ENCODE results near the gene MAML2.

The MAML2 gene

GRCh38 chr11:96332126-96332771 lies 10.7 kb downstream of the MAML2 start:
- H3K27ac ChIP-seq, result peak overlapping the region in 1 of 2 donors; percentile 49
- no peak for TF ChIP-seq CTCF (IDR thresholded peaks at IDR 0.05)
- DNase-seq (ENCODE audit: low spot score), result no peak
- H3K4me3 ChIP-seq, result no peak overlapping the region

DNA sequence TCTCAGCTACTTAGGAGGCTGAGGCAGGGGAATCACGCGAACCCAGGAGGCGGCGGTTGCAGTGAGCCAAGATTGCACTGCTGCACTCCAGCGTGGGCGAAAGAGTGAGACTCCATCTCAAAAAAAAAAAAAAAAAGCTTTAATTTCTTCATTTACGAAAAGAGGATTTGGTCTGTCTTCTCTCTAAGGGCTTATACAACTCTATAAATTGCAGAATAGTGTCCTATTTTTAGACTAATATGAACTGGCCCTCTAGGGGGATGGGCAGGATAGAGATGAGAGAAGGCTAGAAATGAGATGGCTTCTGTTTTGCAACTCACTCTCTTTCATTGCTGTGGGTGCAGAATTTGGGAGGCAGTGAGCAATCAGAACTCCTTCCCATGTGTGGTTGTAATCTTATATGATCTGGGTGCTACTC lies 11.3 kb downstream of the MAML2 start:
- DNase-seq (ENCODE audit: low spot score), result no peak
- Histone ChIP-seq H3K4me3 (no peak overlapping the region), H3K27ac (peak overlapping the region in 1 of 2 donors; percentile 49)
- no peak for TF ChIP-seq CTCF (IDR thresholded peaks at IDR 0.05)

- DNase-seq (ENCODE audit: low spot score), result no peak
- no peak for TF ChIP-seq CTCF (IDR thresholded peaks at IDR 0.05)
- no peak overlapping the region for H3K27ac ChIP-seq
- H3K4me3 ChIP-seq, result no peak overlapping the region
Measured at GRCh38 chr11:96330511-96330859, 12.5 kb downstream of the MAML2 start.

DNA sequence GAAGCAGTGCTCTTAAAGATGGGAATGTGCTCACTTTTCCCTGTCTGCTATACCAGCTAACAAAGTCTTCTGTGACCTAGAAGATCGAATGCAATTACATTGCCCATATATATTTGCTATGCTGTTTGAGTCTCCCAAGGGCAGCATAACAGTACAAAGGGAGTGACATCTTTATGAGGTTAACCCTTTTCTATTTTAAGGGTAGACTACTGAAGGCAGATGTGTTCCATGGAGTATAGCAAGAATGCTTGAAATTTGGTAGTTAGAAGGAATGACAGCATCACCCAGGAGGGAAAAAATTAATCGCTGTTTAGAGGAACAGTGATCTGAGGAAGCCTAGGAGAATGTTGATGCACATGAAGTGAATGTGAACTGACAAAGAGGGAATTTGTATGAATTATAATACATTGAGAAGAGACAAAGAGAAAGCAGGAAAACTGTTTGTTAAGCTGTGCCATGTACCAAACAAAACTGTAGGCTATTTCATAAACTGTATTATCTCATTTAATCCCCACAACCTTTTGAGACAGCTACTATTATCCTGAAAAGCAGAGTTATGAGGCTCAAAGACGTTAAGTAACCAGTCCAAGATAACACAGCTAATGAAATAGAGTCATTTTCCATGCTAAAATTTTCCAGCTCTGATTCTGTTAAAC lies 13.0 kb downstream of the MAML2 start:
- DNase-seq (ENCODE audit: low spot score), result no peak
- no peak overlapping the region for H3K4me3 ChIP-seq
- TF ChIP-seq CTCF (IDR thresholded peaks at IDR 0.05), result no peak
- H3K27ac ChIP-seq, result peak overlapping the region; percentile 12 to 67

GRCh38 chr11:96329419-96329818 lies 13.6 kb downstream of the MAML2 start:
- TF ChIP-seq CTCF (IDR thresholded peaks at IDR 0.05), result no peak
- Histone ChIP-seq H3K4me3 (no peak overlapping the region), H3K27ac (peak overlapping the region; percentile 12 to 67)
- no peak for DNase-seq (ENCODE audit: low spot score)

DNA sequence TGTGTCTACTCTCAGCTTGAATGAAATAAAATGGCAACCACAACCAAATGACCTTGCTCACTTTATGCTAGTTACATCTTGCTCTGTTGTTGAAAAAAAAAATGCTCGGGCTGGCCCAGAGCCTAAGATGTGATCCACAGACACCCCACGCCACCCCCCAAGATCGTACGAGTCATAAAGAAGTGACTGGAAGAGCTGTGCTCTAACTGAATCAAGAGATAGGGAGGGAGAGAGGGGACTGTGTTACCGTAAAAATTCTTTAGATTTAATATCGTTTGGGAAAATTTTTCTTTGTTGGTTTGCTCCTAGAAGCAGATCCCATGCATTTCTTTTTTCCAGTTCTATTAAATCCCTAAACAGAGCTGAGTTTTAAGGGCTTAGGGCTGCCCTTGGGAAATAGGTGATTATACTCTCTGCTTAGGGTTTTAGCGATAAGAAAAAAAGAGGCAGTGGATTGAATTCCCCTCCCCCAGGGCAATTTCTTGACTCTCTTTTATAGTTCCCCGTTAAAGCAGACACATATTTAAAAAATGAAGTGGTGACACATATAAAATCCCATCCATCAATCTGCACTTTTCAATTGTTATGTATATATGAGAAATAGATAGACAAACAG lies 14.5 kb downstream of the MAML2 start:
- no peak for TF ChIP-seq CTCF (IDR thresholded peaks at IDR 0.05)
- no peak overlapping the region for H3K4me3 ChIP-seq
- no peak for DNase-seq (ENCODE audit: low spot score)

DNA sequence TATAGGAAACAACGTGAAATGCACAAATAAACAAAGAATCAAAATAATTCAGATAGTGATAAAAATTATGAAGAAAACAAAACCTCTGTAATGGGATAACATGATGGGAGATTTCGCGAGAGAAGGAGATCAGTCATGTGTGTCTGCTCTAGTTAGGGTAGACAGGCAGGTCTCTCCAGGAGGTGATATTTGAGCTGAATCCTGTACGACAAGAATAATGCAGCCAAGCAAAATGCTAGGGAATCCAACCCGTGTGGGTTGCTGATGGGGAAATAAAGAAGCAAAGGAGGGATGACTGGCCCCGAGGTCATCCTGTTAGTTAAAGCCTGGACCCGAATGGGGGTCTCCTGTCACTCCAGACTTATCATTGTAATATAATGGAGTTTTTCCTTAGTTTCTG lies 16.0 kb downstream of the MAML2 start:
- TF ChIP-seq CTCF (IDR thresholded peaks at IDR 0.05), result no peak
- DNase-seq (ENCODE audit: low spot score), result no peak
- Histone ChIP-seq H3K4me3 (no peak overlapping the region), H3K27ac (no peak overlapping the region)

More for the DNA sequence above, 14.5 kb downstream of the MAML2 start:
- no peak overlapping the region for H3K27ac ChIP-seq

Measured in coronary artery (tissue), 2 donors.